HK-2 (cell line): ENCODE results near the gene DNAJC18.
"Not testable (repeated sequence)": the region's sequence is repeated elsewhere in the genome, so short reads cannot be mapped to it uniquely, and the experiment has no call there.

Experiments used
- DNase-seq: peaks from one replicate; pipeline ENCODE4 v3.0.0-alpha.2; 2018; ENCODE audit not compliant: unreplicated experiment

DNAJC18 gene

DNA sequence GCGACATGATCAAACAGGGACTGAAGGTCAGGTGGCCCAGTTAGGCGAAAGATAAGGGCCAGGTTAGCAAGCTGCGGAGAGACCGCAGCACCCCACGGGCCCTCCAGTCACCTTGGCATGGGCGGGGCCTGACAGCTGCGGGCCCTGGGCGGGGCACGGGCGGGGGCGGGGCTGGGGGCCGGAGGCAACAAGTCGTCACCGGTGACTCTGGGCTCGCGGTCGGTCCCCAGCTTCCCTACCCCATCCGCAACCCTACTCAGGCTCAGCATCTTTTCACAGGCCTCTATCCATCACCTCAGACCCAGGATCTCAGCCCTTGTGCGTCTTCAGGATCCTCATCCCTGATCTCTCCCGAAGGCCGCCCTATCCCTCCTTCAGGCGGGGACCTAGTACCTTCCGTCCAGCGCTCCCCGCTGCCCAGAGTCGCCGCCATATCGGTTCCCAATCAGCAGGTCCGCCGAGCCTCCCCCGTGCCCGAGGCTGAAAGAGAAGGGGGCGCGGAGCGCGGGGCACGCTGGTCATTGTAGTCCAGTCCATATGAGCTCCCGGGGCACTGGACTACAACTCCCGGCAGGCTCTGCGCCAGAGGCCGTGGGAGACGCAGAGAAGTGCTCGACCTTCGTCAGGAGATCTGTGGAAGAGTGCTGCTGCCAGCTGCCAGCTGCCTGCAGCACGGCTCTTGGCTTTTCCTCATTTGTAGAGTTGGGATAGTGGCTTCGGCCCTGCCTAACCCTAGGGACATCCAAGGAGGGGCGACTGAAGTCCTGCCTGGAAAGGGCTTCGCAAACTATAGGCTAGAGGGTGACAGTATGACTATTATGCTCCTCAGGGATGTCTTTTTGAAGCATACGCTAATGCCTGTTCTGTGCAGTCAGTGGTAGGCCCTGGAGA is at the start of gene DNAJC18:
TSS of gene DNAJC18 (minus strand) at position 513 of the 891 bp plus-strand sequence. CDS start at position 433, 80 bp downstream.
- peak; percentile 72 for DNase-seq

DNA sequence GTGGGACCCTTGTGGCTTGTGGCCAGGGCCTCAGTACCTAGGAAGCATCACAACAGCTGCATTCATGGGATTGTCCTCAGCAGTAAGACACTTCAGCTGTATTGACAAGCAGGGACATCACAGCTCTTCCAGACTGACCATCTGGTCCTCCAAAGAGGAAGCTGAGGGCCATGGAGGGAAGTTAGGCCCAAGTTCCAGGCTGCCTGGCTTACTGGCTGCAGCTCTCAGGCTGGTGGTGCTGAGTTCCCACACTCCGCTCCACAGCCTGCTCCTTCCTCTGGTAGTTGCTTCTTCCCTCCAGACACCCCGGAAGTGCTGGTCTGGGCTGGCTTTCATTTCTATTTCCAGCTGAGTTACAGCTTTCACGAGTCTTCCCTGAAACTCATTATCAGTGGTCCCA is 48.9 kb upstream of the DNAJC18 start:
- no peak for DNase-seq

DNA sequence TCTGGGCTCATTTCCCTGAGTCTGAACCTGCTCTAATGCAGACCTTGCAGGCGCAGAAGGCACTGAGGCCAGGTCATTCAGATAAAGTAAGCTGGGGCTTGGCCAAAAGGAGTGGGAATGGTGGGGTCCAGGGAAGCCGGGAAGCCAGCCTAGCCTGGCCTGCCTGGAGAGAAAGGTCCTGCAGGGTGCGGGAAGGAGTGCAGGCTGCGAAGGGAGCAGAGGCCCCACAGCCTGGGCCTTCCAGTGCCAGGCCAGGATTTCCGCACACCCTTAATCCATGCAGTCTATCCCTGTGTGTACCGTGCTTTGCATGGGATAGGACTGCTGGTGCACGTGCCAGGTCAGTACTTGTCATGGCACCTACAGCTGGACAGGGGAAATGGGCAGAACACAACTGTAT is 46.9 kb upstream of the DNAJC18 start:
- DNase-seq, result no peak

DNA sequence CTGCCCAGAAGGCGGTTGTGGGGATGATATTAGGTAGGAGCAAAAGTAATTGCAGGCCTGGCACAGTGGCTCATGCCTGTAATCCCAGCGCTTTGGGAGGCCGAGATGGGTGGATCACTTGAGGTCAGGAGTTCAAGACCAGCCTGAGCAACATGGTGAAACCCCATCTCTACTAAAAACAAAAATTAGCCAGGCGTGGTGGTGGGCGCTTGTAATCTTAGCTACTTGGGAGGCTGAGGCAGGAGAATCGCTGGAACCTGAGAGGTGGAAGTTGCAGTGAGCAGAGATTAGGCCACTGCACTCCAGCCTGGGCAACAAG is 43.5 kb upstream of the DNAJC18 start:
- not testable (repeated sequence) for DNase-seq

DNA sequence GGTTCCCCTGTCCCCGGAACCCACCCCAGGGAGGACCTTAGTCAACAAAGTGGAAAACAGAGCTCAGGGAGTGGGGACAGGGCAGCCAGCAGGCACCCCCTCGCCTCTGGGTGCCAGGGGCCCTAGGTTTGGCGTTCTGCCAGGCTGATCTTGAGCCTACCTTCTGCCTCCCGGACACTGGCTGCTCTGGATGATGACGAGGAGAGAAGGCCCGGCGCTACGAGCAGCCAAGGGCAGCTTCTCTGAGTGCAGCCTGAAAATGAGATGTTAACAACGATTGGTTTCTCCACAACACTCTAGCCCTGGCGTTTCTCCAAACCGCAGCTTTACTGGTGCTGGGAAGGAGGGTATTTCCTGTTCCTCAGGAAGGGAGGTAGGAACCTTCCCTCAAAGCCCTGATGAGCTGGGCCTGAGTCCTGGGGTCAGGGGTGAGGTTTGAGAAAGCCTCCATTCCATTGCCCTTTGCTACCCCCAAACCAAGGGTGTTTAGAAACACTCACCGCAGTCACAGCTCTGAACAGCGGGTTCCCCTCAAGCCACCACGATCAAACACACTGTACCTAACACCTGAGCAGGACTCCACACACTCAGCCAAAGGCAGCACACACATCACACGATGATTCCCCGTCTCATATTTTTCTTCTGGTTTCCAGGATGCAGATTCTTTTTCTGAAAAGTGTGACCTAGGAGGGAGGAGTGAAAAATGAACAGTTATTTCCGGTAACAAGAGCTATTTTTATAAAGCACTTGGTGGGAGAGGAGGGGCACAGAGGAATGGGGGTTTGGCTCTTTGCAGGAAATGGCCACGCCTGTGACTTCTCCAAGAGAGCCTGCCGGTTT is 42.9 kb upstream of the DNAJC18 start, which contains the start of gene STING1:
TSS of gene STING1 (minus strand) at position 709 of the 840 bp plus-strand sequence. CDS start 1,054 bp downstream, outside the sequence.
- peak; percentile 41 for DNase-seq

DNA sequence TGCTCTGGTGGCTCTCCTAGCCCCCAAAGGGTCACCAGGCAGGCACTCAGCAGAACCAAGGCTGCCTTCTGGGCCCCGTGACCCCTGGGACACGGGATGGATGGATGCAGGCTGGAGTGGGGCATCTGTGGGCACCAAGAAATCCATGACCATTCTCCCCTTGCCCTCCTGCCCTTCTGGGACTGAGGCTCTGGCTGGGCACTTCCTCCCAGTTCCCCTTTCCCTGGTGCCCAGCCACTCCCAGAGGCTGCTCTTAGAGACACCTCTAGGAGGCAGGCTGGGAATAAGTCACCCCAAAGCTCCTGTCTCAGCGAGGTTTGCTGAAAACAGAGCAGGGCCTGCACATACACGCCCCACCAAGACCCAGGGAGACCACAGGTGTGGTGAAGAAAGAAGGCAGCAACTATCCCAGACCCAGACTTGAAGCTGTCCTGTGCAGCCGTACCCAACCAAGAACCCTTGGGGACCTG is 42.3 kb upstream of the DNAJC18 start:
- DNase-seq, result no peak

DNA sequence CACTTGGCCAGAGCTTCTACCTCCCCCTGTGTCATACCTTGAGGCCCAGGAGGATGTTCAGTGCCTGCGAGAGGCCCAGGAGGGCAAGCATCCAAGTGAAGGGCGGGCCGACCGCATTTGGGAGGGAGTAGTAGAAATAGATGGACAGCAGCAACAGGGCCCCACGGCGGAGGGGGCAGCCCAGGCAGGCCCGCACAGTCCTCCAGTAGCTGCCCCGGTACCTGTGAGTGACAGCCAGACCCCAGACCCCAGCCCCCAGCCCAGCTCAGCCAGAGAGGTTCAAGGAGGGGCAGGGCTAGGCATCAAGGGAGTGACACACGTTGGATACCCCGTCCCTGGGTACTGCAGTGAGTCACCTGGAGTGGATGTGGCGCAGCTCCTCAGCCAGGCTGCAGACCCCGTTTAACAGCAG is 41.8 kb upstream of the DNAJC18 start:
- DNase-seq, result no peak

DNA sequence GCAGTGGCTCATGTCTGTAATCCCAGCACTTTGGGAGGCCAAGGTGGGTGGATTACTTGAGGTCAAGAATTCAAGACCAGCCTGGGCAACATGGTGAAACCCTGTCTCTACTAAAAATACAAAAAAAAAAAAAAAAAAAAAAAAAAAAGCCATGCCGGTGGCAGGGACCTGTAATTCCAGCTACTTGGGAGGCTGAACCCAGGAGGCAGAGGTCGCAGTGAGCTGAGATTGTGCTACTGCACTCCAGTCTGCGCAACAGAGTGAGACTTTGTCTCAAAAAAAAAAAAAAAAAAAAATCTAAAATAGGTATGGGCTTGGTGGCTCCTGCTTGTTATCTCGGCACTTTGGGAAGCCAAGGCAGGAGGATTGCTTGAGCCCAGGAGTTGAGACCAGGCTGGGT is 40.4 kb upstream of the DNAJC18 start:
- not testable (repeated sequence) for DNase-seq

DNA sequence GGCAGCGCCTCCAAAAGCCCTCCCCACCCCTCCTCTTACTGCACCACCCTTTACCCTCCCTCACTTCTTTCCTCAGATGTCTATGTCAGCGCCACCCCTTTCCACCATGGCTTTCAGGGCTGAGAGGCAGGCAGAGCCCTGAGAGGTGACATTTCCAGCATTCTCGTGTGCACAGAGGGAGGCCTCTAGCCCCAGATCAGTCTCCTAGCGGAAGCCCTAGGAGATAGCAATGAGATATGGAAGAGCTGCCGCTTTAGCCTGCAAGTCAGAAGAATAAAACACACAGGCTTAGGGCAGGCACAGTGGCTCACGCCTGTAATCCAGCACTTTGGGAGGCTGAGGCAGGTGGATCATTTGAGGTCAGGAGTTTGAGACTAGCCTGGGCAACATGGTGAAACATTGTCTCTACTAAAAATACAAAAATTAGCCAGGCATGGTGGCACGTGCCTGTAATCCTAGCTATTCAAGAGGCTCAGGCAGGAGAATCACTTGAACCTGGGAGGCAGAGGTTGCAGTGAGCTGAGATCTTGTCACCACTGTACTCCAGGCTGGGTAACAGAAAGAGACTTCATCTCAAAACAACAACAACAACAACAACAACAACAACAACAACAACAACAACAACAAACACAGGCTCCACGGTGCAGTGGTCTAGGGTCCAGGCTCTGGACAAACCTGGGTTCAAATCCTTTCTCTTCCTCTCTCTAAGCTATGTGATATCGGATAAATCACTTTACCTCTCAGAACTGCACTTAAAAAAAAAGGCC is 39.5 kb upstream of the DNAJC18 start:
- not testable (repeated sequence) for DNase-seq

DNA sequence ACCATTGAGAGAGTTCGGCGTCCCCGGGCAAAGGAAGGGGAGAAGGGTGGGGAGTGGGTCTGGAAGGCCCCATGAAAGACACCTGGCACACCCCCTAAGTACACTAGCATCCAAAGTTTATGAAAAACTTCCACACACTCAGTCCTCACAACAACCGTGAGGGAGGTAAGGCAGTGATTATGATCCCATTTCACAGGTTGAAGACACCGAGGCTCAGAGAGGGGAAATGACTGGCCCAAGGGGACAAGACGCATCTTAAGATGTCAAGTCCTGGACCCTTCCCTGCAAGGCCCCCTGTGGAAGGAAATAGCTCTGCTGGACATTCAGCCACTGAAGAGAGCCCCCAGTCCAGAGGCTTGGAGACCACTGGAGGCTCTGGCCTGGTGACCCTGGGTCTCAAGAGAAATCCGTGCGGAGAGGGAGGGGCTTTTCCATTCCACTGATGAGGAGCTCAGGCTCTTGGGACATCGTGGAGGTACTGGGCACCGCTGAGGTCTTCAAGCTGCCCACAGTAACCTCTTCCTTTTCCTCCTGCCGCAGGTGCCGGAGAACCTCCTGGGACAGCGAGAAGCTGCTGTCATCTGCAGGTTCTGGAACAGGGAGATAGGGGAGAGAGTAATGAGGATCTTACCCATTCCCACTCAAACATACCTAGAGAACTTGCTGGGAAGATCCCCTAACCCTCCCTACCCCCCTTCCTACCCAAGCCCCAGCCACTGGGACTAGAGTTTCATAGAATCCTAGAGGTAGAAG is 36.7 kb upstream of the DNAJC18 start:
- no peak for DNase-seq

DNA sequence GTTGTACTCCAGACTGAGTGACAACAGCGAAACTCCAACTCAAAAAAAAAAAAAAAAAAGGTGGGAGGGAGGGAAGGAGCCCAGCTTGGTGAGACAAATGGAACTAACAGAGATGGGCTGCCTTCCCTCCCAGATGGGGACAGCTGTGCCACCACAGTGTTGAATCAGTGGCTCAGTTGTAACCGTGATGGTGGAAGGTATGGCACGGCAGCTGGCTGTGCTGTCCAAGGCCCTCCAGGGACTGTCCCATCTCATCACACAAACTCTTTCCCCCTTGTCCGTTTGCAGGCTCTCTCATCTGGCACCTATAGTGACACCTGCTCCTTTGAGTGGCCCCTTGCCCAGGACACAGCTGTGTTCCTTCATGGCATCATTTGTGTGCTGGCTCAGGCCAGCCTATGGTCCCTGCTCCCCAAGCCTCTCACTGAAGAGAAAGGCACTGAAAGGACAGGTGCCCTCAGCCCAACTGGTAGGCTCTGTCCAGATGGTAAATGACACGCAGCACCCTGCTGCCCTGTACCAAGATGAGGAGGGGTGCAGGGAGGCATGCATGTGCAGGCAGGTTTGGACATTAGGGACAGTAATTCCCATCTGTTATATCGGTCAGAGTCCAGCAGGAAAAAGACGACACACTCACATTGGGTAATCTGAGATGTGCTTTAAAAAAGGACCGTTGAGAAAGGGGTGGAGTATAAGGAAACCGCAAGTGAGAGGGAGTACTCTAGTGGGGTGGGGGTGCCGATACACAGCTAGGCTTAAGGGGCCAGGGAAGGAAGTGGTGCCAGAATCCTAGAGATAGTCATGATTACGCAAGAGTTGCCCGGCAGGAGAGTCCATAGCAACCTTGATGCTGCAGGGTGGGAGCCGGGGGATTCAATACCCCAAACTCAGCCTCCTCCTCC is 35.8 kb upstream of the DNAJC18 start:
- DNase-seq, result no peak

DNA sequence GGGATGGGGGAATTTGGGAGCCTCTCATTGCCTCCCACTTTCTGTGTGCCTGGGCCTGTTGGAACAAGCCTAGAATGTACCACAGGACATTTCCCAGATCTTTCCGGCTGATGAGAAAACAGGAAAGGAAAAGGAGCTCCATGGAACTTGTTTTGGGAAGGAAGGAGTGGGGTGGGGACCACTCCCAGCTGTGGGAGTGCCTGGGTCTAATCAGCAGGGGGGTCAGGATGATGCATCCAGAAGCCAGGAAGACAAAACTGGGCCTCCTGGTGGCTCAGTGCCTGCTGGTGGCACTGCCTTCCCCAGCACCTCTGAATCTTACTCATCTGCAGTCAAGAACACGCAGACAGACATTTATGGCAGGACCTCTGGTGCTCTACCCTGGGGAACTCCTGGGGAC is 34.2 kb upstream of the DNAJC18 start:
- DNase-seq, result no peak

DNA sequence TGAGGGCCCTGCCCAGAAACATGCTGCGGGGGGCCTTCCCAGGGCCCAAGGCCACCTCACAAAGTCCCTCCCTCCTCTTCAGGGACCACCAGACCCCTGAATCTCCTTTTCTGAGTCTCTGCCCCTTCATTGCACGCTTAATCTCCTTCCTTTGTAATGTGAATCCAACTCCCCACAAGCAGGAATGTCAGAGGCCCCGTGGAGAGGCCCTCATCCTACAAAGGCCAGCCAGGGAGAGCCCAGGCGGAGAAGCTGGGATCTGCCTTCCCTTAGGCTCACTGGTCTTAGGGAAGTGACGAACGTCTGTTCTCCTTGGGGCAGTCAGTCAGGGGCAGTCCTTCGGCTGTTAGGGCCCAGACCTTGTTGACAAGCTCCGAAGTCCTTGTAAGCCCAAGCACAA is 33.8 kb upstream of the DNAJC18 start:
- no peak for DNase-seq

DNA sequence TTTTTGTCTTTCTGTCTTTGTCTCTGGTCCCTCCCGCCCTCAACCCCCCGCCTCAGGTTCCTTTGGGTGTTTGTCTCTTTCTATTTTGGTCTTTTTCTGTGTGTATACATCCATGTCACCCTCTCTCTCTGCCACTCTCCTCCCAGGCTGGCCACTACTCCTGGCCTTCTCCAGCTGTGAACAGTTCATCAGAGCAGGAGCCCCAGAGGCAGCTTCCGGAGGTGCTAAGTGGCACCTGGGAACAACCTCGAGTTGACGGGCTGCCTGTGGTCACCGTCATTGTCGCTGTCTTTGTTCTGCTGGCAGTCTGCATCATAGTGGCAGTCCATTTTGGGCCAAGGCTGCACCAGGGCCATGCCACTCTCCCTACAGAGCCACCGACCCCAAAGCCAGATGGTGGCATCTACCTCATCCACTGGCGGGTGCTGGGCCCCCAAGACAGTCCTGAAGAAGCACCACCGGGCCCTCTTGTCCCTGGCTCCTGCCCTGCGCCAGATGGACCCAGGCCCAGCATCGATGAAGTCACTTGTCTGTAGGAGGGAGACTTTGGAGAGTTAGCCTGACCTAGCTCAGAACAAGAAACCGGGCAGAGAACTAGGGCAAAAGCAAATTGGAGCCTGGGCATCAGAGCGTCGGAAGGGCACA is 33.2 kb upstream of the DNAJC18 start:
- DNase-seq, result no peak

DNA sequence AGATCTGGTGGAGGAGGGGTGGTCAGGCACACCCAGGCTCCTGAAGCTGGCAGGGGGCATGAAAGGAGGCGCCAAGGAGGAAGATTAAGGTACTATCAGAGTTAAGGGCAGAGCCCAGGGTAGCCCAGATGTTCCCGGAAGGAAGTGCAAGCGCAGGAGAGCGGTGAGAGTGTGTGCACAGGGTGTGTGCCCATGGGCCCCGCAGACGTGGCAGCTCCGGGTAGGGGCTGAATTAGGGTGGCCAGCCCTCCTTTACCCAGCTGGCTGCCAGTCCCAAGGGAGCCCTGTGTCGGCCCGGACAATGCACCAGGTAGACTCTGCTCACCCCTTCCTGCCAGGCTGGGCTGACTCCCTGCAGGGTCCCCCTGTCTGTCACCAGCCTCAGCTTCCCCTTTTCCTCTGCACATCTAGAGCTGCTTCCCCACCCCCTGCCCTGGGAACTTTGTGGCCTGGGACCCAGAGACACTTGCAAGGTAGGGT is 31.5 kb upstream of the DNAJC18 start, which contains the start of gene SMIM33:
TSS of gene SMIM33 (plus strand) at position 184 of the 480 bp plus-strand sequence. CDS start at position 302, 118 bp downstream.
- no peak for DNase-seq

DNA sequence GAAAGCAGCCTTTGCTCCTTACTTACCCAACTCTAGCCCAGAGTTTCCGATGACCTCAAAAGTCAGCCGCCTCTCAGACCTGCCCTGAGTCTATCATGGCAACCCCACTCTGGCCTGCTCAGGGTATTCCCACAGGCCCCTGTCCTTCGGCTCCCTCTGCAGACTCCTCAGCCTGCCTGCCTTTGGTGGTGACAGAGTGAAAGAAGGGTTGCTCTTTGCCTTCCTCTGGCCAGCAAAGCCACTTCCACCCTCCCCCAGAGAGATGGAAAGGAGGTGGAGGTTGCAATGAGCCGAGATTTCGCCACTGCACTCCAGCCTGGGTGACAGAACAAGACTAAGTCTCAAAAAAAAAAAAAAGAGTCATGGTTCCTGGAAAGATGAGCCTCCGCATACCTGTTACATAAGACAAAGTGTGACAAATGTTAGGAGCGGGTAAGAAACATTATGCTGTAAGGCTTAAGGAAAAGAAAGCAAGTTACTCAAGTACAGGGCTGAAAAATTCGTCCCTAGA is 29.2 kb upstream of the DNAJC18 start:
- no peak for DNase-seq

DNA sequence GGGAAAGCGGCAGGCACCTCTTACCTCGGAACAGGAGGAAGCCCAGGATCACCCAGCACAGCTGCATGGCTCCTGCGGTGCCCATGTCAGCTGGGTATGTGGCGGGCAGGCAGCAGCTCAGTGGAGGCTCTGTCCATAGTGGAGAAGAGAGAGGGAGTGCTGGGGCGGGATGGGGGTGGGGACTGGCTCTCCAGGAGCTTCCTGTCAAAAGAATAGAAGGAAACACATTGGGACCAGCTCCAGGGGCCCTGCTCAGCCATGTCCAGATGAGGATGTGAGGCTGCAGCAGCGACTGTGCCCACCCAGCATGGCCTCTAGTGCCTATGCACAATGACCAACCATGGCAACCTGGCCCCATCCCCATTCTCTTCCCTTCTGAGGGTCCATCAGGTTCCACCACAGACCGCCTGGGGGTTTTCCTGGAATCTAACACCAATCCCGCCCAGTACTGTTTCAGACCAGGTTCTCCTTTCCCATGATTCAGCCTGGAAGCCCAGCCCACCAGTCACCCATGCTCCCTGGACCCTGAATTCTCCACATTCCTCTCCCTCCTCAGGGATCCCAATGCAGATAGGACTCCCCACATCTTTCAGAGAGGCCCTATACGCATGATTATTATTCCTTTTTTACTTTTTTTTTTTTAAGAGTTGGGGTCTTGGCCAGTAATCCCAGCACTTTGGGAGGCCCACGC is 23.4 kb upstream of the DNAJC18 start, which contains the start of gene ECSCR:
TSS of gene ECSCR (minus strand) at position 158 of the 691 bp plus-strand sequence. CDS start at position 85, 73 bp downstream.
- DNase-seq, result no peak

DNA sequence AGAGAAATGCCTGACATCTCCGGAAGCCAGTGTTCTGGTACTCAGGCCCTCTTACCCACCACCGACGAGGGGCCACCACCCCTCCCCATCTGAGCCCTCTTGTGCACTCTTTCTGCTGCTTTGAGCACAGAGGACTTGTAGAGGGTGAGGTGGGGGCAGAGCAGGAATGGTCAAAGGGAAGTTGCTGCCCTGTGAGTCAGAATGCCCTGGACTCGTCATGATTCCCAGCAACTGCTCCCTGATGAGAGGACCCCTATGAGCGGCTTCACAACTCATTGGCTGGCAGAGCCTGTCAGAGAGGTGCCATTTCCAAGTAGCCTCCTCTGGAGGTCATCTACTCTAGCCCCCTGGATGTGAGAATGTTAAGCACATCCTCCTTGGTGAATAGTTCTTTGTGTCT is 22.4 kb upstream of the DNAJC18 start:
- DNase-seq, result no peak
